ENCODE measurements around the gene SLC6A3.

DNA sequence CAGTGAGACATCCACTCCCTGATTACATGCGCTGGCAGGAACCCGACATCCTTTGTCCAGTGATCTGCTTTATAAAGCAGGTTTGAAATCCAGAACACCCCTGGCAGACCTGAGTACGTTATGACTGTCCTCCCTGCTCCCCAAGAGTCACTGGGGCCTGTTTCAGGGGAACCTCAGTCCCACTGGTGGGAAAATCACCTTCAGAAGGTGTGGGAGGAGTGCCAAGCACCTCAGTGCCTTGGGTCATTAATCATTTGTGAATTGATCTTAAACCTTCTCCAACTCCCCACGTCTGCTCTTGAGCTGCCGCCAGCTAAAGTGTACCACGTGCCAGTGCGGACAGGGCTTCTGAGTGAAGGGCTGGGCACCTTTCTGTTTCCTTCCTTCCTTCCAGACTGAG, 16.2 kb downstream of the SLC6A3 start:
- TF ChIP-seq, protein P1, sequence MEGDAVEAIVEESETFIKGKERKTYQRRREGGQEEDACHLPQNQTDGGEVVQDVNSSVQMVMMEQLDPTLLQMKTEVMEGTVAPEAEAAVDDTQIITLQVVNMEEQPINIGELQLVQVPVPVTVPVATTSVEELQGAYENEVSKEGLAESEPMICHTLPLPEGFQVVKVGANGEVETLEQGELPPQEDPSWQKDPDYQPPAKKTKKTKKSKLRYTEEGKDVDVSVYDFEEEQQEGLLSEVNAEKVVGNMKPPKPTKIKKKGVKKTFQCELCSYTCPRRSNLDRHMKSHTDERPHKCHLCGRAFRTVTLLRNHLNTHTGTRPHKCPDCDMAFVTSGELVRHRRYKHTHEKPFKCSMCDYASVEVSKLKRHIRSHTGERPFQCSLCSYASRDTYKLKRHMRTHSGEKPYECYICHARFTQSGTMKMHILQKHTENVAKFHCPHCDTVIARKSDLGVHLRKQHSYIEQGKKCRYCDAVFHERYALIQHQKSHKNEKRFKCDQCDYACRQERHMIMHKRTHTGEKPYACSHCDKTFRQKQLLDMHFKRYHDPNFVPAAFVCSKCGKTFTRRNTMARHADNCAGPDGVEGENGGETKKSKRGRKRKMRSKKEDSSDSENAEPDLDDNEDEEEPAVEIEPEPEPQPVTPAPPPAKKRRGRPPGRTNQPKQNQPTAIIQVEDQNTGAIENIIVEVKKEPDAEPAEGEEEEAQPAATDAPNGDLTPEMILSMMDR (conservative IDR thresholded peaks at IDR 0.05; ENCODE audit: low read length) = no peak
- TF ChIP-seq EZH2phosphoT487 (IDR thresholded peaks at IDR 0.05; ENCODE audit: borderline replicate concordance) = no peak
